Effector memory CD8-positive, alpha-beta T cell (primary cell): ENCODE measurements around the gene PPIE.
"Not testable (repeated sequence)": the region's sequence is repeated elsewhere in the genome, so short reads cannot be mapped to it uniquely, and the experiment has no call there.

Source experiments
- ATAC-seq: fragments of 150-1000 bp; cut with Tn5 transposase; replicated peaks from 2 replicates; pipeline ENCODE4 v1.10.0; 2021; ENCODE audit warnings: mild to moderate bottlenecking, moderate library complexity
- DNase-seq, 3 experiments: peaks; one replicate each; pipeline ENCODE4 v3.0.0; 2021
- H3K27ac Mint-ChIP-seq, 2 donors: one replicate each; pipeline ENCODE4 v1.8.0; 2022; ENCODE audit warnings: mild to moderate bottlenecking in 2 of 2, mixed read lengths in 2 of 2, moderate library complexity in 2 of 2
- H3K27me3 Mint-ChIP-seq, 2 donors: one replicate each; pipeline ENCODE4 v1.8.0; 2022; ENCODE audit warnings: mixed read lengths in 2 of 2
- H3K36me3 Mint-ChIP-seq: one replicate; pipeline ENCODE4 v1.8.0; 2022; ENCODE audit warnings: mild to moderate bottlenecking, moderate library complexity, mixed read lengths; ENCODE audit not compliant: insufficient read depth
- H3K4me1 Mint-ChIP-seq, 2 donors: one replicate each; pipeline ENCODE4 v1.8.0; 2022; ENCODE audit warnings: low read depth in 2 of 2, mixed read lengths in 2 of 2
- H3K4me3 Mint-ChIP-seq, 2 donors: one replicate each; pipeline ENCODE4 v1.8.0; 2022; ENCODE audit warnings: mild to moderate bottlenecking in 2 of 2, mixed read lengths in 2 of 2, moderate library complexity in 2 of 2
- H3K9me3 Mint-ChIP-seq, 2 donors: one replicate each; pipeline ENCODE4 v1.8.0; 2022; ENCODE audit warnings: mixed read lengths in 2 of 2

Gene PPIE

GRCh38 chr1:39755965-39756659 is 17.4 kb downstream of the PPIE start:
- Mint-ChIP-seq H3K27me3 (no peaks in the 10 kb centered on the region), H3K4me1 (peaks cover 0 to 3% of the 10 kb centered on the region in 2 donors), H3K9me3 (no peaks in the 10 kb centered on the region), H3K4me3 (no peak overlapping the region), H3K36me3 (peaks cover 59% of the 10 kb centered on the region), H3K27ac (peak overlapping the region in 1 of 2 donors; percentile 52)
- ATAC-seq (no peak), DNase-seq (no peak)

GRCh38 chr1:39757501-39757900 is 18.8 kb downstream of the PPIE start:
- peaks cover 0 to 3% of the 10 kb centered on the region in 2 donors for H3K4me1 Mint-ChIP-seq
- H3K36me3 Mint-ChIP-seq: peaks cover 46% of the 10 kb centered on the region
- no peak overlapping the region for H3K27ac Mint-ChIP-seq
- no peaks in the 10 kb centered on the region for H3K9me3 Mint-ChIP-seq
- H3K27me3 Mint-ChIP-seq: no peaks in the 10 kb centered on the region
- H3K4me3 Mint-ChIP-seq: no peak overlapping the region
- ATAC-seq (no peak), DNase-seq (no peak)

GRCh38 chr1:39758556-39759435 is 20.1 kb downstream of the PPIE start:
- H3K4me3 Mint-ChIP-seq: no peak overlapping the region
- no peak for DNase-seq
- peaks cover 34% of the 10 kb centered on the region for H3K36me3 Mint-ChIP-seq
- H3K4me1 Mint-ChIP-seq: peaks cover 0 to 3% of the 10 kb centered on the region in 2 donors
- H3K9me3 Mint-ChIP-seq: no peaks in the 10 kb centered on the region
- no peaks in the 10 kb centered on the region for H3K27me3 Mint-ChIP-seq
- ATAC-seq: no peak
- H3K27ac Mint-ChIP-seq: no peak overlapping the region

- H3K4me3 Mint-ChIP-seq: no peak overlapping the region
- H3K4me1 Mint-ChIP-seq: peaks cover 0 to 3% of the 10 kb centered on the region in 2 donors
- no peak overlapping the region for H3K27ac Mint-ChIP-seq
- H3K36me3 Mint-ChIP-seq: peaks cover 29% of the 10 kb centered on the region
- no peaks in the 10 kb centered on the region for H3K9me3 Mint-ChIP-seq
- DNase-seq: no peak
- H3K27me3 Mint-ChIP-seq: no peaks in the 10 kb centered on the region
- no peak for ATAC-seq
These were observed 20.7 kb downstream of the PPIE start for GRCh38 chr1:39759436-39759726.

GRCh38 chr1:39760074-39761008 is 21.7 kb downstream of the PPIE start:
- DNase-seq (no peak), ATAC-seq (peak; percentile 49)
- no peak overlapping the region for H3K27ac Mint-ChIP-seq
- H3K36me3 Mint-ChIP-seq: peaks cover 20% of the 10 kb centered on the region
- H3K27me3 Mint-ChIP-seq: no peaks in the 10 kb centered on the region
- H3K4me3 Mint-ChIP-seq: no peak overlapping the region
- H3K4me1 Mint-ChIP-seq: peaks cover 0 to 3% of the 10 kb centered on the region in 2 donors
- H3K9me3 Mint-ChIP-seq: no peaks in the 10 kb centered on the region

GRCh38 chr1:39761016-39761415 is 22.3 kb downstream of the PPIE start:
- peaks cover 0 to 3% of the 10 kb centered on the region in 2 donors for H3K4me1 Mint-ChIP-seq
- H3K9me3 Mint-ChIP-seq: no peaks in the 10 kb centered on the region
- ATAC-seq (no peak), DNase-seq (no peak)
- no peak overlapping the region for H3K27ac Mint-ChIP-seq
- H3K27me3 Mint-ChIP-seq: no peaks in the 10 kb centered on the region
- no peak overlapping the region for H3K4me3 Mint-ChIP-seq
- H3K36me3 Mint-ChIP-seq: peaks cover 17% of the 10 kb centered on the region

GRCh38 chr1:39761557-39762260 is 23.0 kb downstream of the PPIE start:
- Mint-ChIP-seq H3K4me3 (no peak overlapping the region), H3K27ac (no peak overlapping the region), H3K36me3 (peaks cover 10% of the 10 kb centered on the region), H3K27me3 (no peaks in the 10 kb centered on the region), H3K4me1 (no peaks in the 10 kb centered on the region), H3K9me3 (no peaks in the 10 kb centered on the region)
- no peak for DNase-seq
- ATAC-seq: no peak

- ATAC-seq (no peak), DNase-seq (no peak)
- Mint-ChIP-seq H3K4me1 (no peaks in the 10 kb centered on the region), H3K27me3 (no peaks in the 10 kb centered on the region), H3K4me3 (no peak overlapping the region), H3K9me3 (no peaks in the 10 kb centered on the region), H3K36me3 (peaks cover 7% of the 10 kb centered on the region), H3K27ac (no peak overlapping the region)
These were observed 24.2 kb downstream of the PPIE start for GRCh38 chr1:39762550-39763540.

GRCh38 chr1:39763619-39764374 is 25.1 kb downstream of the PPIE start:
- H3K27ac Mint-ChIP-seq, DNase-seq, H3K27me3 Mint-ChIP-seq, H3K36me3 Mint-ChIP-seq, ATAC-seq, H3K4me1 Mint-ChIP-seq, H3K9me3 Mint-ChIP-seq, H3K4me3 Mint-ChIP-seq: not testable (repeated sequence)

GRCh38 chr1:39764512-39764911 is 25.8 kb downstream of the PPIE start:
- H3K27ac Mint-ChIP-seq, H3K9me3 Mint-ChIP-seq, DNase-seq, H3K4me1 Mint-ChIP-seq, ATAC-seq, H3K27me3 Mint-ChIP-seq, H3K36me3 Mint-ChIP-seq, H3K4me3 Mint-ChIP-seq: not testable (repeated sequence)

GRCh38 chr1:39766466-39766865 is 27.8 kb downstream of the PPIE start:
- DNase-seq, H3K9me3 Mint-ChIP-seq, ATAC-seq, H3K27ac Mint-ChIP-seq, H3K27me3 Mint-ChIP-seq, H3K4me3 Mint-ChIP-seq, H3K4me1 Mint-ChIP-seq, H3K36me3 Mint-ChIP-seq: not testable (repeated sequence)
